Measurements from ENCODE around the gene FAM98C. TPM values are rescaled to one million over a fixed set of nuclear protein-coding genes. Genes with fewer than 3 reads are reported as not detected.

The FAM98C gene
- polyA plus RNA-seq, 1 of the 3 experiments (the other 2 are of a cell fraction) = 26.7 TPM

DNA sequence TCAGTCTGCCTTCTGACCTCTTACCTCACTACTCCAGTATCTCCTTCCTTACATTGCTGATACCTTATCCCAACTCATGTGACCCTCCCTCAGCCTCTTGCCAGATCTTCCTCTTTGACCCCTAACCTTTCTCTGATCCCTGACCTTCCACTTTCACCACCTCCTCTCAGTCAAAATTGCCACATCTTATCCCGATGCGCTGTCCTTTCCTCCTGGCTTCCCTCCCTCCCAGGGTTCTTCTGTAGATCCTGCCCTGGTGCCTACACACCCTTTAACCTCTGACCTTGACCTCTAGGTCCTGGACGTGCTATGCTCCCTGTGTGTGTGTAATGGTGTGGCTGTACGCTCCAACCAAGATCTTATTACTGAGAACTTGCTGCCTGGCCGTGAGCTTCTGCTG, 54.3 kb downstream of the FAM98C start:
- Histone ChIP-seq H3K9me3 (no peaks in the 10 kb centered on the region), H3K27me3 (ENCODE audit: insufficient read depth) (no peaks in the 10 kb centered on the region), H2AFZ (ENCODE audit: low read depth) (no peak overlapping the region), H3K9ac (no peak overlapping the region), H3F3A (replicated peaks; ENCODE audit: insufficient read depth) (no peaks in the 10 kb centered on the region), H3K27ac (ENCODE audit: low read depth in 2 of 2, low read length in 1 of 2) (no peak overlapping the region), H3K4me3 (ENCODE audit: low read depth in 2 of 2, low read length in 1 of 2) (no peak overlapping the region), H4K20me1 (ENCODE audit: insufficient read depth) (no peaks in the 10 kb centered on the region), H3K36me3 (replicated peaks in 1 of 2; ENCODE audit: control insufficient read depth in 1 of 2, insufficient read depth in 2 of 2, low read length in 1 of 2) (no peaks in the 10 kb centered on the region), H3K79me2 (ENCODE audit: insufficient read depth) (no peaks in the 10 kb centered on the region), H3K9me2 (no peaks in the 10 kb centered on the region), H3K4me2 (no peak overlapping the region), H3K4me1 (ENCODE audit: control insufficient read depth in 1 of 2, insufficient read depth in 2 of 2, low read depth in 1 of 2, low read length in 1 of 2) (no peaks in the 10 kb centered on the region)
- 22% methylated on average over 5 of the region's 5 CpGs for WGBS (ENCODE audit: low lambda C conversion rate)
- TF ChIP-seq FOSL2 (IDR thresholded peaks at IDR 0.05; ENCODE audit: borderline replicate concordance, low read depth) (no peak), TCF12 (IDR thresholded peaks at IDR 0.05) (no peak), ELF1 (IDR thresholded peaks at IDR 0.05) (no peak), SIN3A (IDR thresholded peaks at IDR 0.05; ENCODE audit: borderline replicate concordance, low read depth, low read length) (no peak)
- TF ChIP-seq, protein P1, sequence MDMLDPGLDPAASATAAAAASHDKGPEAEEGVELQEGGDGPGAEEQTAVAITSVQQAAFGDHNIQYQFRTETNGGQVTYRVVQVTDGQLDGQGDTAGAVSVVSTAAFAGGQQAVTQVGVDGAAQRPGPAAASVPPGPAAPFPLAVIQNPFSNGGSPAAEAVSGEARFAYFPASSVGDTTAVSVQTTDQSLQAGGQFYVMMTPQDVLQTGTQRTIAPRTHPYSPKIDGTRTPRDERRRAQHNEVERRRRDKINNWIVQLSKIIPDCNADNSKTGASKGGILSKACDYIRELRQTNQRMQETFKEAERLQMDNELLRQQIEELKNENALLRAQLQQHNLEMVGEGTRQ (IDR thresholded peaks at IDR 0.05; ENCODE audit: borderline replicate concordance, low read depth, low read length) = no peak
- TF ChIP-seq, protein P2, sequence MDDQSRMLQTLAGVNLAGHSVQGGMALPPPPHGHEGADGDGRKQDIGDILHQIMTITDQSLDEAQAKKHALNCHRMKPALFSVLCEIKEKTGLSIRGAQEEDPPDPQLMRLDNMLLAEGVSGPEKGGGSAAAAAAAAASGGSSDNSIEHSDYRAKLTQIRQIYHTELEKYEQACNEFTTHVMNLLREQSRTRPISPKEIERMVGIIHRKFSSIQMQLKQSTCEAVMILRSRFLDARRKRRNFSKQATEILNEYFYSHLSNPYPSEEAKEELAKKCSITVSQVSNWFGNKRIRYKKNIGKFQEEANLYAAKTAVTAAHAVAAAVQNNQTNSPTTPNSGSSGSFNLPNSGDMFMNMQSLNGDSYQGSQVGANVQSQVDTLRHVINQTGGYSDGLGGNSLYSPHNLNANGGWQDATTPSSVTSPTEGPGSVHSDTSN (IDR thresholded peaks at IDR 0.05) = no peak
- POLR2A ChIA-PET = no interaction called here
- CTCF ChIA-PET = no interaction called here
- no peak for DNase-seq

DNA sequence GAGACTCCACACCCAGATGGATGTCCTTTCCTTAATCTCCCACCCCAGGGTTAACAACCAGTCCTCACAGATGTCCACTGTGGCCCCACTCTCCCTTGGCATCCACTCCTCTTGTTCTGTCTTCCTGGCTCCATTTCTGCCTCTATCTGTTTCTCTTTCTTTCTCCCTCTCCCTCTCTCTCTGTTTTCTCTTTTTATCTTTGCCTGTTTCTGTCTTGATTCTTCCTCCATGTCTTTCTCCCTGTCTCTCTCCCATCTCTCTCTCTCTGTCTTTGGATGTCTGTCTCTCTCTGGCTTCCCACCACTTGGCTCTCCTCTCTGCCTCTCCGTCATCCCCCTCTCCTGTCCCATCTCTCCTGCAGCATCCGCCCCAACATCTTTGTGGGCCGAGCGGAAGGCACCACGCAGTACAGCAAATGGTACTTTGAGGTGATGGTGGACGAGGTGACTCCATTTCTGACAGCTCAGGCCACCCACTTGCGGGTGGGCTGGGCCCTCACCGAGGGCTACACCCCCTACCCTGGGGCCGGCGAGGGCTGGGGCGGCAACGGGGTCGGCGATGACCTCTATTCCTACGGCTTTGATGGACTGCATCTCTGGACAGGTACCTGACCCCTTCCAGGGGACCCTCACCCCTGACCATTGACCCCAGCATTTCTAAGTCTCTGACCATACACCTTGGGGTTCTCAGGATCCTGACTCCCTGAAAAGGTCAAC, 55.0 kb downstream of the FAM98C start:
- POLR2A ChIA-PET = no interaction called here
- H3K27ac ChIP-seq (ENCODE audit: low read depth in 2 of 2, low read length in 1 of 2) = no peak overlapping the region

More for the DNA sequence above, 55.0 kb downstream of the FAM98C start:
- H4K20me1 ChIP-seq (ENCODE audit: insufficient read depth) = no peaks in the 10 kb centered on the region
- H3K9me2 ChIP-seq = no peaks in the 10 kb centered on the region
- no peaks in the 10 kb centered on the region for H3K36me3 ChIP-seq (replicated peaks in 1 of 2; ENCODE audit: control insufficient read depth in 1 of 2, insufficient read depth in 2 of 2, low read length in 1 of 2)
- H3F3A ChIP-seq (replicated peaks; ENCODE audit: insufficient read depth) = no peaks in the 10 kb centered on the region
- H2AFZ ChIP-seq (ENCODE audit: low read depth) = no peak overlapping the region
- no peaks in the 10 kb centered on the region for H3K4me1 ChIP-seq (ENCODE audit: control insufficient read depth in 1 of 2, insufficient read depth in 2 of 2, low read depth in 1 of 2, low read length in 1 of 2)
- H3K9ac ChIP-seq = no peak overlapping the region
- H3K4me2 ChIP-seq = no peak overlapping the region
- 59% methylated on average over 15 of the region's 15 CpGs for WGBS (ENCODE audit: low lambda C conversion rate)
- CTCF ChIA-PET = no interaction called here
- no peak overlapping the region for H3K4me3 ChIP-seq (ENCODE audit: low read depth in 2 of 2, low read length in 1 of 2)
- no peaks in the 10 kb centered on the region for H3K27me3 ChIP-seq (ENCODE audit: insufficient read depth)
- no peaks in the 10 kb centered on the region for H3K9me3 ChIP-seq
- TF ChIP-seq TCF12 (IDR thresholded peaks at IDR 0.05) = no peak
- H3K79me2 ChIP-seq (ENCODE audit: insufficient read depth) = no peaks in the 10 kb centered on the region
- DNase-seq = no peak

Other genes starting within 250 kb of the FAM98C start
- 4.3 and 4.8 TPM in 2 replicates for gene DPF1, start 178.9 kb upstream of the FAM98C start, polyA plus RNA-seq (2012; rRNA removed)
- gene PPP1R14A, start 146.7 kb upstream of the FAM98C start, polyA plus RNA-seq (2012; rRNA removed) = 1.1 and 1.6 TPM in 2 replicates
- 1.0 TPM in 2 replicates for gene SPINT2, start 138.5 kb upstream of the FAM98C start, polyA plus RNA-seq (2012; rRNA removed)
- not detected in 2 replicates for gene C19orf33, start 98.8 kb upstream of the FAM98C start, polyA plus RNA-seq (2012; rRNA removed)
- 121 and 128 TPM in 2 replicates for gene YIF1B, start 87.1 kb upstream of the FAM98C start, polyA plus RNA-seq (2012; rRNA removed)
- gene KCNK6, start 83.2 kb upstream of the FAM98C start, polyA plus RNA-seq (2012; rRNA removed) = 0.26 and 0.29 TPM in 2 replicates
- 2.0 and 2.1 TPM in 2 replicates for gene CATSPERG, start 67.3 kb upstream of the FAM98C start, polyA plus RNA-seq (2012; rRNA removed)
- 400 and 453 TPM in 2 replicates for gene PSMD8, start 28.5 kb upstream of the FAM98C start, polyA plus RNA-seq (2012; rRNA removed)
- 0.48 and 0.52 TPM in 2 replicates for gene GGN, start 15.1 kb upstream of the FAM98C start, polyA plus RNA-seq (2012; rRNA removed)
- 10.5 and 11.1 TPM in 2 replicates for gene SPRED3, start 14.4 kb upstream of the FAM98C start, polyA plus RNA-seq (2012; rRNA removed)
- not detected in 2 replicates for gene RASGRP4, start 23.1 kb downstream of the FAM98C start, polyA plus RNA-seq (2012; rRNA removed)
- under 0.01 TPM in 2 replicates for gene RYR1, start 30.6 kb downstream of the FAM98C start, polyA plus RNA-seq (2012; rRNA removed)
- gene MAP4K1, start 214.9 kb downstream of the FAM98C start, polyA plus RNA-seq (2012; rRNA removed) = 0.31 and 0.37 TPM in 2 replicates
- gene EIF3K, start 216.1 kb downstream of the FAM98C start, polyA plus RNA-seq (2012; rRNA removed) = 405 and 484 TPM in 2 replicates
- 494 and 598 TPM in 2 replicates for gene ACTN4, start 244.6 kb downstream of the FAM98C start, polyA plus RNA-seq (2012; rRNA removed)